HG03280 (cell line): ENCODE data around the gene LUZP2.

Experiments used
- ATAC-seq: cut with Tn5 transposase; IDR thresholded peaks from one replicate; pipeline ENCODE4 v1.9.1; 2021; ENCODE audit warnings: mild to moderate bottlenecking, moderate library complexity; ENCODE audit not compliant: unreplicated experiment

Gene LUZP2

DNA sequence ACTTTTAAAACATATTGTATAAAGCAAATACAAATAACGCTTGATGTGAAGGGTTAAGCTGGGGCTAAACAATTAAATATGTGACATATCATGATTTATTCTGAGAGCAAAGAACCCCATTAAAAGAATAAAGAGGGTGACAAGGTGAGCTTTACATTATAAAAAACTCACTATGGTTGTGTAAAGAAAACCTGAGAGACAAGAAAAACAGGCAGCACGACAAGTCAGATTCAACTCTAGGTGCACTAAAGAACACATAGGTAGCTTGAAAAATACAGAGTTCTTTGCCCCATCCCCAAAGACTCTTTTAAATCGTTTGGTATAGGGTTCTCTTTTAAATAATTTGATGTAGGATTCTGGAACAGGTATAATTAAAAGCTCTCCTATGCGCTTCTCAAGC lies 63.5 kb downstream of the LUZP2 start:
- no peak for ATAC-seq

DNA sequence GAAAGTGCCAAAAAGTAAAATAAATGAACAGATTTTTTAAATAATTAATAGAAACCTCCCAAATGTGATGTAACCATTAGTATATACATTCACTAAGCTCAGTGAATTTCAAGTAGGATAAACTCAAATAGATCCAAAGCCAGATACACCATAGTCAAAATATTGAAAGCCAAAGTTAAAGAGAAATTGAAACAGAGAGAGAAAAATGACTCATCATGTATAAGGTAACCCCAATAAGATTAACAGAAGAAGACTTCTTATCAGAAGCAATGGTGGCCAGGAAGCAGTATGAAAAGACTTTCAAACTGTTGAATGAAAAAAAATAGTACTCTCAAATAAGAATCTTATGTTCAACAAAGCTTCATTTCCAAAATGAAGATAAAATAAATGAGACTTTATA lies 70.5 kb downstream of the LUZP2 start:
- no peak for ATAC-seq

DNA sequence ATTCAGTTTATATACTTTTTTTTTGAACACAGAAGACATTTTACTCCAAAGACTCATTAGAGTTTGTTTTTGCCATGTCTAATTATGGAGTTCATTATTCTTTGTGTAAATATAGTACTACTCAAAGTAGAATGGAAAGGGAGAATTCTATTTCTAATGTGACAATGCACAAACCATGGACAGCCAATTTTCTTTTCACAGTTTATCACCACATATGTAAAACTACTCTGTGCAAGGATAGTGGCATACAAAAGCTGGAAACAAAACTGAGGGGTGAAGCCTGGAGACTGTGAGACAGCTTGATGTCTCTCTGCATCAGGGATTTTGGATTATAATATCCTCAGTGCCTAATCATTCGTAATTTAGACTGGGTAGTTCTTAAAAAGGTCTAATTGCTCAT lies 75.5 kb downstream of the LUZP2 start:
- no peak for ATAC-seq

DNA sequence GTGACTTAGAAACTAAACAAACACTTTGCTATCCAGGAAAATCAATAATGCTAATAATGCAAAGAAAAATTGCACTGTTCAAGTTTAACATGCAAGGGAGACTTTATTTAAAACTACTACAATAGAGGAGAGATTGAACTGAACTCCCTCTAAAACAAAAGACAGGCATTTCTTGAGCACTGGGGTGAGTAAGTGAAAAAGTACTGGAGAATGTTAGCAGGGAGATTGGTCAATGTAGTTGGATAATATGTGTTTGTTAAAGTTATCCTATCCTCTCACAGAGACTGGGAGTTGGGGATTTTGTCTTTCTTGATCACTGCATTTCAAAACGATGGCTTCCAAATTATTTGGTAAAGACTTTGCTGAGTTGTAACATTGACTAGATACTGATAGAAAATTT lies 77.6 kb downstream of the LUZP2 start:
- no peak for ATAC-seq

DNA sequence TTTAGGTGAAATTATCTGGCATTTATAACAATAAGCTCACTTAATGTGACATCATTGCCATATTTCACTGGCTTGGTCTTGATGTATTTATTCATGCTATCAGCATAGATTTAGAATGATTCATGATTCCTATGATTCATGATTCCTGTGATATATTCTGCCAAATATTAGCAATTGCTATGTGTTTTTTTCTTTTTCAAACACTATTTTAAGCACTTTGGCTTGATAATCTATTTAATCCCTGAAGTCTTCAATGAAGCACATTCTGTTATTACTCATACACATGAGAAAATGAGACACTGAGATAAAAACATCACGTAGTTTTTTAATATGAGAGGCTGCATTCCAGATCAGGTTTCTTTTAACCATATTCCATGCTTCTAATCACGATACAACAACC lies 78.5 kb downstream of the LUZP2 start:
- ATAC-seq: no peak

DNA sequence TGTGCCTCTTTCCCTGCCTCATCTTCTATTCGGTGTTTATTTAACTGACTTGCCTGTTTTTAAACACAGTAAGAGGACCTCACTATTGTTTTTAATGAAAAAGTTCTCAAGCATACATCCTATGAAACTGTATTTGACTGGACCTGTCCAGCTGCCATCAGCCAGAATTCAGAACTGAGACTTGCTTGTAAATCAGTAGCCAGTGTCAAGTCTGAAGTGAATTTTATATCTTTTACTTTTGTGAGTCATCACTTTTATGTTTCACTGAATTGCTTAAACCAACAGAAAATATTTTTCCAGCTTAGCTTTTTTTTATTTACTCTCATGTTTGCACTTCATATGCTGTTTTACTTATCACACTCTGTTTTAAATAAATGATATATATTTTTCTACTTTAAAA lies 88.3 kb downstream of the LUZP2 start:
- no peak for ATAC-seq

DNA sequence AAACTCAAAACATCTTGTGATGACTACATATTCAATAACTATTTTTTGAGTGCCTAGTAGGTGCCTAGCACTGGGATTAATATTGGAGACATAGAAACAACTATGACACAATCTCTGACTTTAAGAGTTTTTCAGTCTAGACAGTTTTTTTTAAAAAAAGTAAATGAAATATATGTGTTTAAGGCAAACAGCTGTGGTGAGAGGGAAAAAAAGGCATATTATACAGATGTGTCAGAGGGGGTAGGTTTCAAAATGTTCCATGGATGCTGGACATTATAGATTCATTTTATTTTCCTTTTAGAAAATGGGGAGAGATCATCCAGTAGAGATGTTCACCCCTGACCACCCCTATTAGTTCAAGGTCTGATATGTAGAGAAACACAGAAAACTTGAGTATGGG lies 90.8 kb downstream of the LUZP2 start:
- no peak for ATAC-seq

DNA sequence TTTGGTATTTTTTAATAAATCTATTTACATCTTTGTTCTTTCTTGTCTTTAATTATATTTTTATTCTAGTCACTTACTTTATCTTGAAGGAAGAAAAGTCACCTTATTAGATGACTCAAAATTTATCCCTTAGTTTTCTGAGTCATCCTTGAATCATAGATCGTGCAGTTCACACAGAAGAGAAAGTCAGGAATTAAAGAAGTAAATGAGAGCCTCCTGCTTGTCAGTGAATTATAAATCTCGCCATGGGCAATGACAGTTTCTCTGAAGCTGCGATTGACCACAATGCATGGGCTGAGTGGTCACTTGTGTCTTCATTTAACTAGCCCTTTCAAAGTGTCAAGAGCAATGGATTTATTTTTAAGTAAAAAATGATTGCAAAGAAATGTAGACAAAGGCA lies 91.2 kb downstream of the LUZP2 start:
- no peak for ATAC-seq

DNA sequence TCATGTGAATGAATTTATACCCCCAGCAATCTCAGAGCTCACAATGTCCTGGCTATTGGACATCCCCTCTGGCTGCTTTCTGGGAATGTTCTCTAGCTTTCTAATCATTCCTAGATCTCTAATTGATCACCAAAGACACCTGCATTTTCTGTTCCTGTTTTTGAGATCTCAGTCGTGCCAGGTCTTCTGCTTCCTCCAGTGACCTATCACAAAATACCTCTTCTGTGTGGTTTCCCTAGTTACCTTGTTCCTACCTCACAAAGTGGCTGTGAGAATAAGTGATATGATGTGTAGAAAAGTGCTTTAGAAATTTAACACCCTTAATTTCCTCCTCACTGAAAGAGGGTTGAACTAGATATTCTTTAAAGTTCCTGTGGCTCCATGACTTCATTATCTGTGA lies 92.2 kb downstream of the LUZP2 start:
- ATAC-seq: no peak

DNA sequence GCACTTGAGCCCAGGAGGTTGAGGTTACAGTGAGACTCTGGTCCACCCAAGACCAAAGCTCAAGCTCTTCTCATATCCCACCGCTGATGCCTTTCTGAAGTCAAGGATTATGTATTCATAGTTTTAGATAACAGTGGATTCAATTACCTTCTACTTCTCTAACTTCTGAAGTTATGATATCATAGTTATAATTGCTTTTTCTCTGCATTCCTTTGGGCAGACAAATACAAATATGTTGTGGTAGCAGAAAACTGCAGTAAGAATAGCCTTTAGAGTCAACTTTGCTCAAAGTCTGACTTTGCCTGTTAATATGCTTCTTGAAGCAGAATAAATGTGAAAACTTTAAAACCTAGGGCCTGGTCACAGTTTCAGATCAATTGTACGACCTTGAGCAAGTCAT lies 94.4 kb downstream of the LUZP2 start:
- no peak for ATAC-seq

DNA sequence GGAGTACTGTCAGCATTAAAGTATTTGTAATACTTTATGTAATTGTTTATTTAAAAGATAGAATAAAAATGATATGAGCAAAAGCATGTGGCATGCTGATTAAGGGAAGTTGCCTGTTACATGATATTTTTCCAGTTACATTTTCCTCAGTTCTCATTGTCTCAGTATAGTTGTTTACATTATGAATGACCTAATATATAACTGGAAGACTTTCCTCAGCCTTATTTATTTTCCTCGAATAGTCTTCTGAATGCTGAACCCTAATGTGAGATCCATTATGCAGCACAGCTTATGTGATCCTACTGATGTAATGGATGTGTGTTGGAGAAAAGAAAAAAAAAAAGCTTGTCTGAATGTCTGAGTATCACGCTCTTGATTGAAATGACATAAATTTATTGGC lies 95.5 kb downstream of the LUZP2 start:
- no peak for ATAC-seq

DNA sequence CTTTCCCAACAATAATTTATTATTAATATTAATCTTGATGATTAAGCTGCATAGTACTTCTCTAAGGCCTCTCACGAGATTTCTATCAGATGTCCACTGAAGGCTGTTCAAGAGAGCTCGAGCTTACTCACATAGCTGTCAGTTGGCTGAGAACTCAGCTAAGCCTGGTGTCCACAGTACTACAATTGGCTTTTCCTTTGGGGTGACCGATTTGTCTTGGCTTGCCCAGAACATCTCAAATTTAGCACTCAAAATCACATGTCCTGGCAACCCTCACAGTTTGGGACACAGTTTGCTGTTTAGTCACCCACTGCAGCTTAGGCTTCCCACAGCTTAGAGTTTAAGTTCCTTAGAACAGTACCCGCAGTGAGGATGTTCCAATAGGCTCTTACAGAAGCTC lies 96.5 kb downstream of the LUZP2 start:
- no peak for ATAC-seq

DNA sequence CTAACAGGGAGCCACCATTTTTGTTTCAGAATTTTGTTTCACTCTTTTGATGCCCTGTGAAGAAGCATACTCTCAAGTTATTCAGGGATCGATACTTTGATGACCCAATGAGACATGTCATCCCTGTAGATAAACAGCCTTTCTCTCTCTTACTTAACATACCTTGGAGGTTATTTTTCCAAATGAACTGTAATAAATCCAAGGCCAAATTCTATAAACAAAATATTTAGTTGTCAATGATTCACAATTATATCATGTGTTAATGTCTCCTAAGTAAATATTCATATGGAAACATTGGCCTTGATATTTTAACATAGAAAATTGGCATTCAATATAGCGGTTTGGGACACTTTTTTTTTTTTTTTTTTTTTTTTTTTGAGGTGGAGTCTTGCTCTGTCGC lies 97.5 kb downstream of the LUZP2 start:
- no peak for ATAC-seq

DNA sequence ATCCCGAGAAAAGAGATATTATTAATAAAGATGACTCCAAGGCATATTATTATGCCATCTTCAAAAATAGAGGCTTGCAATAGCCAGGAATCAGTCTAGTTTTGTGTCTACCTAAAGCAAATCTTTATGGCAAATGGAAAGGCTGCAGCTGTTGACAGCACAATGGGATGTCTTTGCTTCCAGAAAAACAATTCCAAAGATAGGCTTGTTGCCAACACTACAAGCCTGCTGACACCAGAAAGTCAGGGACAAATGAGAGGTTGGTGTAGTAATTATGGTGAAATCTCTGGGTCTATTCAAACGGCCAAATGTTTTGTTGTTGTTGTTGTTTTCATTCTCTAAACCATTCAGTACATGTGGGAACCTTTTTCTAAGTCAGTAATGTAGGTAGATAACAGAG lies 101.8 kb downstream of the LUZP2 start:
- ATAC-seq: no peak

DNA sequence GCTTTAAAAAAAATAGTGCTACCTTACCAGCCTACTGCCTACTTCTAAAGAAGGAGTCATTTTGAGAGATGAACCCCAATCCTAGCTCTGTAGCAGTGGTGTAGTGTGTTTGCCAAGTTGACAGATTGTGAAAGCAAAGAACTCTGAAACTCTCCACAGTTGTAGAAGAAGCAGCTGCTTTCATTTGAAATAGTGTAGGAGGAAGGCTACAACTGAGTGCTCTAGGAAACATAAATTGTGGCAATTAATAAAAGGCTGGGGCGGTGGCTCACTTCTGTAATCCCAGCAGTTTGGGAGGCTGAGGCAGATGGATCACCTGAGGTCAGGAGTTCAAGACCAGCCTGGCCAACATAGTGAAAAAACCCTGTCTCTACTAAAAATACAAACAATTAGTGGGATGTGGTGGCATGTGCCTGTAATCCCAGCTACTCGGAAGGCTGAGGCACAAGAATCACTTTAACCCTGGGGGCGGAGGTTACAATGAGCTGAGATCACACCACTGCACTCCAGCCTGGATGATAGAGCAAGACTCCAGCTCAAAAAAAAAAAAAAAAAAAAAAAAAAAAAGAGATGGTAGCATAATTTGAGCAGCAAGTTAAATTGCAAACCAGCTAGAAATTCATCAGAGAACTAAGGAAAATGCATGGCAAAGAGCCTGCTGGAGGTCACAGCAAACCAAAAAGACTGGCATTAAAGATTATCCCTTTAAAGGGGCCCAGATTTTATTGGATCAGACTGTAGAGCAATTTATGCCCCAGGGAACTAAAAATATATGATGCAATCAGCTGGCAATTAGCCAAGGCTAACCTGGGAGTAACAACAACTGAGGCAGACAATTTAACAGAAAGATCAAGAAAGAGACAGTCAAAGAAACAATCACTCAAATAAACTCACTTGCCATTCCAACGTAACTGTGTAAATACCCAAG lies 112.6 kb downstream of the LUZP2 start:
- ATAC-seq: no peak

DNA sequence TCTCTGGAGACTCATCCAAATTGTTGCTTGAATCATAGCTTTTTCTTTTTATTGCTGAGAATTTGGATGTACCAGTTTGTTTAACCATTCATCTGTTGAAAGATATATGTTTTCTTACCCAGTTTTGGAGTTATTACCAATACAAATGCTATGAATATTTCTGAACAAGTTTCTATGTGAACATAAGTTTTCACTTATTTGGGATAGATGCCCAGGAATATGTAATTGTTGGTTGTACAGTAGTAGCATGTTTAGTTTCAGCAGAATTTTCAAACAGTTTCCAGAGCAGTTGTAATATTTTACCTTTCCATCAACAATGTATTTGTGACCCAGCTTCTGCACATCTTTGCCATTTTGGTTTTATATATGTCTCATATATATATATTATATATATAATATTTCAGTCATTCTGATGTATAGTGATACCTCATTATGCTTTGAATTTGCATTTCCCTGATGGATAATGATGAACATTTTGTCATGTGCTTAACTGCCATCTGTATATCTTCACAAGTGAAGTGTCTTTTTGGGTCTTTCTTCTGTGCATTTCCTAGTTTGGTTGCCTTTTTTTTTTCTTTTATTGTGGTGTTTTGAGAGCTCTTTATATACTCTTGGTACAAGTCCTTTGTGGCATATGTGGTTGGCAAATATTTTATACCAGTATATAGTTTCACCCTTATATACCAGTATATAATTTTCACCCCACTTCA lies 118.8 kb downstream of the LUZP2 start:
- no peak for ATAC-seq

DNA sequence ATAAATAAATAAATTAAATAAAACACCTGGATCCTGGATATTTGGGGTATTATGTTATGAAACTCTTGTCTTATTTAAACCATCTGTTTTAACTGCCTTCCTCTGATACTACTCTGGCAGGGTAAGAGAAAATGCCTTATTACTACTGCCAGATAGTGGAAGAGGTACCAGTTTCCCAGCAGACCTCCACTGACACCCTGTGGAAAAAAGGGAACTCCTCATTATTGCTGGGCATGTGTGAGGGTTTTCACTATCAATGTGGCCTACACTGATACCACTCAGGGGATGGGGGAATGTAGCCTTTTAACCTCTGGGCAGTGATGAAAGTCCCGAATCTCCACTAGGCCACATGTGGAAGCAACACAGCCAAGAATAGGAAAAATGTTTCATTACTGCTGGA lies 121.0 kb downstream of the LUZP2 start:
- ATAC-seq: no peak

DNA sequence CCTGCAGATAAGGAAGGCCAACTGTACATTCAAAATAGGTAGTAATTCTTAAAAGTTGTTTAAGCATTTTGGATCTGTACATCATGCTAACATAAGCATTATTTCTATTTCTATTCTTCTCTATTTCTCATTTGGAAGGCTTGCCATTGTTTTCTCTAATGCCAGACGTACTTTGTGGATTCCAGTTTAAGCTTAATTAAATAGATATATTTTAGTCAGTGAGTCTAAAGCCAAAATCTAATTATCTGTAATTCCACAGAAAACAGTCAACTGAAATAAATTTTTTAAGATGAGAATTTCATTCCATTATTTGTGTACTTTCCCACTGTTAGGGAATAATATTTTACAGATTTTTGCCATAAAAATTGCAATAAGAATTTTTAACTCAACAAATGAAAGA lies 123.0 kb downstream of the LUZP2 start:
- no peak for ATAC-seq

DNA sequence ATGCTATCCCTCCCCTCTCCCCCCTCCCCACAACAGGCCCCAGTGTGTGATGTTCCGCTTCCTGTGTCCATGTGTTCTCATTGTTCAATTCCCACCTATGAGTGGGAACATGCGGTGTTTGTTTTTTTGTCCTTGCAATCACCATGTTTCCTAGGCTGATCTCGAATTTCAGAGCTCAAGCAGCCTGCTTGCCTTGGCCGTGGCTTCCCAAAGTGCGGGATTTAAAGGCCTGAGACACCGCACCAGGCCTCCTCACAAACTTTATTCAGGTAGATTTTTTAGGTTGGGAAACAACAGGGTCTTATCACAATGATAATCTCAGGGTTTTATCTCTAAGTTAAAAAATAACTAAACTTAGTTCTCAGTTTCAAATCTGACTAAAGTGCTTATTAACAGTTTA lies 125.4 kb downstream of the LUZP2 start:
- ATAC-seq: no peak

DNA sequence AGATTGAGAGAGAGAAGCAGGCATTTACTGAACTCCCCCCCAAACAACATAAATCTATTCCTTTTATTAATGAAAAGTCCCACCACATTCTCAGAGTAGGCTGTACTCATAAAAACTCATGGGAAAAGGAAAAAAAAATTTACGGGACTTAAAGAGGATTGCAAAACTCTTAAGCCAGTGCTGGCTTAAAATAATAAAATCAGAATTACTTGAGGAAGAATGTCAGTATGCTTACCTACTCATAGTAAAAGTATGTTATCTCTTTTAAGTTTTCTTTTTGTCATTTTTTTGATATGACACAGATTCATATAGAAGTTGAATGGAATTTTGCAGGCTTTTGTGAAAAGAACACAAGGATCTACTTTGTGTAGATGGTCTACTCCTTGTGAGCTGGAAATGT lies 126.3 kb downstream of the LUZP2 start:
- ATAC-seq: no peak

DNA sequence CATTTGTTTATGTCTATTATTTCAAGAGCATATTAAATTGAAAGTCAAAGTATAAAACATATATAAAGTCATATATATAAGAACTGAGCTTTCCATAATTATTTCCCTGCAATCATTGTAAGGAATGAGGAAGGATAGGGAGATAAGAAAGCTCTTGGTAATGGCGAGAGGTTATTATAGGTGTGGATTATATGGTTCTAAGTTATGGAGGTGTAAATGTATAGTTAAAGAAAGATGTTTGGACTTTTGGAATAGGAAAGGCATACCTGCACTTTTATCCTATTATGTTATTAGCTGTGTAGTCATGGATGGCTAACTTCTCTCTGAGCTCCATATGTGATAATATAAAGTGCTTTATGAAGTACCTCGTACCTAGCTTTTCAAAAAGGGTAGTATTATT lies 127.6 kb downstream of the LUZP2 start:
- no peak for ATAC-seq

DNA sequence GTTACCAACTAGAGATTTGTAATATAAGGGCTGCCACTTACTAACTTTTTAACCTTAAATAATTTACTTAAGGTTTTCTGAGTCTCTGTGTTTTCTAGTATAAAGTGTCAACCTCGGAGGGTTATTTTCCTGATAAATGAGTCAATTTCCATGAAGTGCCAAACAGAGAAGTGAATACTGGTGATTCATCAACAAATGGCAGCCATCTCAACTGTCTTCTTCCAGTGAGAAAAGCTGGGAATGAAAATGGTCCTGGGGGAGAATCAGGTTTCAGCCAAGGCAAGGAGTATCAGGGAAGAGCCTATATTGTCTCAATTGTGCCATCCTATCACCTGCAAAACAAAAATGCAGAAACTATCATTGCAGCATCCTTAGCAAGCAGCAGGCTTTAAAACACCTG lies 129.1 kb downstream of the LUZP2 start:
- no peak for ATAC-seq
